Measurements from ENCODE around the gene LMTK3. TPM values are rescaled to one million over a fixed set of nuclear protein-coding genes. Genes with fewer than 3 reads are reported as not detected.

The LMTK3 gene
- total and polyA plus RNA-seq, 8 donors: 0.45 to 23.5 (median 1.4) TPM; not detected in 1

GRCh38 chr19:48496959-48497727, 14.5 kb downstream of the LMTK3 start:
- H3K4me1 ChIP-seq: peaks cover 30 to 71% (median 58%) of the 10 kb centered on the region in 4 donors
- peak overlapping the region in 1 of 4 donors; percentile 5 for H3K4me3 ChIP-seq
- 29 to 54% (median 48%) methylated on average over 22 to 45 of the region's 45 CpGs for WGBS, 5 donors
- H3K36me3 ChIP-seq: no peaks in the 10 kb centered on the region
- peak in 1 of 2 donors; percentile 37 for DNase-seq
- no peak overlapping the region for H3K27ac ChIP-seq
- TF ChIP-seq EP300 (IDR thresholded peaks at IDR 0.05) (no peak), POLR2A (IDR thresholded peaks at IDR 0.05) (no peak), CTCF (IDR thresholded peaks at IDR 0.05) (no peak), POLR2AphosphoS5 (IDR thresholded peaks at IDR 0.05) (no peak)
- H3K27me3 ChIP-seq: peaks cover 0 to 60% (median 29%) of the 10 kb centered on the region in 3 donors
- intact Hi-C loops (cut with DNase I; ENCODE audit: low total_unique reads): no loop called here
- no peaks in the 10 kb centered on the region for H3K9me3 ChIP-seq

- Histone ChIP-seq H3K9me3 (no peaks in the 10 kb centered on the region), H3K4me1 (peaks cover 38 to 74% (median 64%) of the 10 kb centered on the region in 4 donors), H3K27ac (peak overlapping the region in 1 of 5 donors; percentile 1), H3K4me3 (no peak overlapping the region), H3K36me3 (no peaks in the 10 kb centered on the region), H3K27me3 (peaks cover 0 to 59% (median 24%) of the 10 kb centered on the region in 3 donors)
- intact Hi-C loops (cut with DNase I; ENCODE audit: low total_unique reads): no loop called here
- no peak for DNase-seq
- no peak for TF ChIP-seq CTCF (IDR thresholded peaks at IDR 0.05)
- TF ChIP-seq POLR2AphosphoS5 (IDR thresholded peaks at IDR 0.05): no peak
- no peak for TF ChIP-seq POLR2A (IDR thresholded peaks at IDR 0.05)
- no peak for TF ChIP-seq EP300 (IDR thresholded peaks at IDR 0.05)
- 54 to 68% (median 66%) methylated on average over 6 of the region's 6 CpGs for WGBS, 5 donors
These were observed 16.2 kb downstream of the LMTK3 start for GRCh38 chr19:48495396-48495795.

- H3K4me1 ChIP-seq: peaks cover 34 to 89% (median 65%) of the 10 kb centered on the region in 4 donors
- TF ChIP-seq CTCF (IDR thresholded peaks at IDR 0.05) (no peak), EP300 (IDR thresholded peaks at IDR 0.05) (no peak), POLR2A (IDR thresholded peaks at IDR 0.05) (no peak), POLR2AphosphoS5 (IDR thresholded peaks at IDR 0.05) (no peak)
- no peaks in the 10 kb centered on the region for H3K9me3 ChIP-seq
- DNase-seq: no peak
- H3K36me3 ChIP-seq: no peaks in the 10 kb centered on the region
- H3K4me3 ChIP-seq: peak overlapping the region; percentile 47 to 58 (median 52)
- WGBS, 5 donors: 3 to 44% (median 5%) methylated on average over 4 to 70 of the region's 70 CpGs
- H3K27ac ChIP-seq: peak overlapping the region; percentile 55 to 87 (median 81)
- H3K27me3 ChIP-seq: peaks cover 0 to 48% (median 11%) of the 10 kb centered on the region in 3 donors
- intact Hi-C loops (cut with DNase I; ENCODE audit: low total_unique reads): no loop called here
These were observed 17.8 kb downstream of the LMTK3 start for GRCh38 chr19:48493718-48494401.

- H3K36me3 ChIP-seq: no peaks in the 10 kb centered on the region
- H3K9me3 ChIP-seq: no peaks in the 10 kb centered on the region
- H3K4me3 ChIP-seq: peak overlapping the region; percentile 47 to 58 (median 52)
- H3K27me3 ChIP-seq: peaks cover 0 to 40% (median 4%) of the 10 kb centered on the region in 3 donors
- H3K27ac ChIP-seq: peak overlapping the region; percentile 55 to 87 (median 81)
- peak; percentile 45 to 92 (median 88) for TF ChIP-seq POLR2AphosphoS5 (IDR thresholded peaks at IDR 0.05)
- TF ChIP-seq CTCF (IDR thresholded peaks at IDR 0.05): no peak
- H3K4me1 ChIP-seq: peaks cover 30 to 91% (median 63%) of the 10 kb centered on the region in 4 donors
- WGBS, 5 donors: 1 to 3% (median 2%) methylated on average over 32 to 47 of the region's 47 CpGs
- intact Hi-C loops (cut with DNase I; ENCODE audit: low total_unique reads): no loop called here
- peak; percentile 97 to 98 for DNase-seq
These were observed 18.5 kb downstream of the LMTK3 start for GRCh38 chr19:48492925-48493717.
